COLO829 (cell line): ENCODE data around the gene FOXS1.
A peak's percentile ranks its signal among the peaks of the same experiment; 100 is the strongest.

Source experiments
- DNase-seq: peaks from one replicate; pipeline ENCODE4 v3.0.0; 2012; ENCODE audit warnings: low spot score

The FOXS1 gene

GRCh38 chr20:31845300-31845863 is at the start of gene FOXS1:
Gene FOXS1 (minus strand): TSS chr20:31845604. CDS start chr20:31845542, 62 bp downstream.
- no peak for DNase-seq

- DNase-seq: no peak
These were observed 45.2 kb upstream of the FOXS1 start for GRCh38 chr20:31890646-31891045.

GRCh38 chr20:31883829-31884228 is 38.4 kb upstream of the FOXS1 start:
- no peak for DNase-seq

- no peak for DNase-seq
These were observed 36.5 kb upstream of the FOXS1 start for GRCh38 chr20:31881945-31882344.

- peak; percentile 98 for DNase-seq
These were observed 34.0 kb upstream of the FOXS1 start for GRCh38 chr20:31879143-31879987.

GRCh38 chr20:31877684-31878083 is 32.3 kb upstream of the FOXS1 start:
- no peak for DNase-seq

- no peak for DNase-seq
These were observed 30.3 kb upstream of the FOXS1 start for GRCh38 chr20:31875671-31876070.

- DNase-seq: no peak
These were observed 27.0 kb upstream of the FOXS1 start for GRCh38 chr20:31872406-31872805.

GRCh38 chr20:31871618-31871954 is 26.2 kb upstream of the FOXS1 start:
- DNase-seq: no peak

- no peak for DNase-seq
These were observed 25.6 kb upstream of the FOXS1 start for GRCh38 chr20:31870726-31871617.

GRCh38 chr20:31869942-31870725 is 24.7 kb upstream of the FOXS1 start, which contains the start of the genes DUSP15 and TTLL9:
Gene DUSP15 (minus strand): TSS chr20:31870527. CDS start chr20:31870337, 190 bp downstream.
Gene TTLL9 (plus strand): TSS chr20:31870634. CDS start chr20:31871127, 493 bp downstream.
- DNase-seq: no peak

- DNase-seq: no peak
These were observed 24.2 kb upstream of the FOXS1 start for GRCh38 chr20:31869673-31869941.

GRCh38 chr20:31868853-31869672 is 23.7 kb upstream of the FOXS1 start:
- no peak for DNase-seq

- no peak for DNase-seq
These were observed 20.8 kb upstream of the FOXS1 start for GRCh38 chr20:31866221-31866620.

GRCh38 chr20:31864521-31865400 is 19.4 kb upstream of the FOXS1 start:
- DNase-seq: no peak

GRCh38 chr20:31863296-31864085 is 18.1 kb upstream of the FOXS1 start:
- DNase-seq: no peak

GRCh38 chr20:31862506-31862905 is 17.1 kb upstream of the FOXS1 start:
- no peak for DNase-seq

- DNase-seq: no peak
These were observed 16.7 kb upstream of the FOXS1 start for GRCh38 chr20:31862157-31862470.

GRCh38 chr20:31861385-31862156 is 16.2 kb upstream of the FOXS1 start:
- DNase-seq: peak; percentile 87
